Right atrium auricular region (tissue), 2 donors: ENCODE measurements around the gene PTS. TPM values are rescaled to one million over a fixed set of nuclear protein-coding genes. Genes with fewer than 3 reads are reported as not detected.

Experiments
- DNase-seq: peaks from one replicate; pipeline ENCODE4 v3.0.0-alpha.2; 2019; ENCODE audit warnings: low spot score
- H3K27ac ChIP-seq, 2 donors: fragments of 200-600 bp; sonication (generic); 1 replicate in 1 of 2; 2 replicates in 1 of 2; pipeline ENCODE4 v1.5.1; 2016 to 2019
- H3K27me3 ChIP-seq, 2 donors: fragments of 200-600 bp; sonication (generic); one replicate each; pipeline versions ENCODE4 v1.5.1 to v1.6.0; 2017 to 2019
- H3K36me3 ChIP-seq: fragments of 200-600 bp; sonication (generic); one replicate; pipeline ENCODE4 v1.5.1; 2016
- H3K4me1 ChIP-seq, 2 donors: fragments of 200-600 bp; sonication (generic); one replicate each; pipeline versions ENCODE4 v1.5.1 to v1.6.0; 2017 to 2019
- H3K4me3 ChIP-seq, 2 donors: fragments of 200-600 bp; sonication (generic); 1 replicate in 1 of 2; 2 replicates in 1 of 2; pipeline ENCODE4 v1.5.1; 2017 to 2019; ENCODE audit warnings: mild to moderate bottlenecking in 1 of 2, moderate library complexity in 1 of 2
- H3K9me3 ChIP-seq, 2 donors: fragments of 200-600 bp; sonication (generic); one replicate each; pipeline ENCODE4 v1.5.1; 2019
- CTCF ChIP-seq, 2 donors: fragments of 200-600 bp; sonication (generic); IDR thresholded peaks; one replicate each; pipeline ENCODE4 v1.5.1; 2019; ENCODE audit warnings: antibody characterized with exemption in 2 of 2
- total RNA-seq, 2 donors: library from RNA; depleted of rRNA; stranded (reverse); fragments of >200 nt; gene quantifications; one replicate each; pipeline ENCODE4 v1.1.0, GENCODE V29; 2016

The PTS gene
- total RNA-seq, 2 donors from 2014 or later, result 18.1 to 19.5 TPM

- H3K27ac ChIP-seq, result no peak overlapping the region
- peaks cover 28% of the 10 kb centered on the region for H3K36me3 ChIP-seq
- H3K4me1 ChIP-seq, result no peaks in the 10 kb centered on the region
- no peaks in the 10 kb centered on the region for H3K9me3 ChIP-seq
- no peak for DNase-seq
- TF ChIP-seq CTCF (IDR thresholded peaks at IDR 0.05), result no peak
- H3K4me3 ChIP-seq, result no peak overlapping the region
- no peaks in the 10 kb centered on the region for H3K27me3 ChIP-seq
These were observed 26.0 kb upstream of the PTS start for GRCh38 chr11:112200252-112200651.

DNA sequence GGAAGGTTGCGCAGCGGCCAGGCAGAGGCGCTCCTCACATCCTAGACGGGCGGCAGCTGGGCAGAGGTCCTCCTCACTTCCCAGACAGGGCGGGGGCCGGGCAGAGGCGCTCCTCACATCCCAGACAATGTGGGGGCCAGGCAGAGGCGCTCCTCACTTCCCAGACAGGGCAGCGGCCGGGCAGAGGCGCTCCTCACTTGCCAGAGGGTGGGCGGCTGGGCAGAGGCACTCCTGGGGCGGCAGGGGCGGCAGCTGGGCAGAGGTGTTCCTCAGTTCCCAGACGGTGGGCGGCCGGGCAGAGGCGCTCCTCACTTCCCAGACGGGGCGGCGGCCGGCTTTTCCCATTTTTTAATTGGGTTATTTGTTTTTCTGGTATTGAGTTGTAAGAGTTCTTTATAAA lies 20.2 kb upstream of the PTS start:
- no peak for TF ChIP-seq CTCF (IDR thresholded peaks at IDR 0.05)
- DNase-seq, result no peak

DNA sequence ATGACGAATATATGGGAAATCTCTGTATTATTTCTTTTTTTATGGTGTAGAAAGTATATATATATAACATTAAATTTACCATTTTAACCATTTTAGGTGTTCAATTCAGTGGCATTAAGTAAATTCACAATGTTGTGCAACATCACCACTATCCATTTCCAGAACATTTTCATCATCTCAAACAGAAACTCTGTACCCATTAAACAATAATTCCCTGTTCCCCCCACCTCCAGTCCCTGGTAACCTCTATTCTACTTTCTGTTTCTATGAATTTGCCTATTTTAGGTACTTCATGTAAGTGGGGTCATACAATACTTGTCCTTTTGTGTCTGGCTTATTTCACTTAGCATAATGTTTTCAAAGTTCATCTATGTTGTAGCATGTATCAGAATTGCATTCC lies 15.3 kb upstream of the PTS start:
- no peak for TF ChIP-seq CTCF (IDR thresholded peaks at IDR 0.05)
- Histone ChIP-seq H3K4me1 (peaks cover 0 to 7% of the 10 kb centered on the region in 2 donors), H3K36me3 (peaks cover 15% of the 10 kb centered on the region), H3K9me3 (no peaks in the 10 kb centered on the region), H3K27ac (no peak overlapping the region), H3K27me3 (no peaks in the 10 kb centered on the region), H3K4me3 (no peak overlapping the region)
- DNase-seq, result no peak

More for the DNA sequence above, 20.2 kb upstream of the PTS start:
- no peaks in the 10 kb centered on the region for H3K4me1 ChIP-seq
- no peak overlapping the region for H3K27ac ChIP-seq
- H3K4me3 ChIP-seq, result no peak overlapping the region
- H3K27me3 ChIP-seq, result no peaks in the 10 kb centered on the region
- no peaks in the 10 kb centered on the region for H3K9me3 ChIP-seq
- H3K36me3 ChIP-seq, result peaks cover 18% of the 10 kb centered on the region

DNA sequence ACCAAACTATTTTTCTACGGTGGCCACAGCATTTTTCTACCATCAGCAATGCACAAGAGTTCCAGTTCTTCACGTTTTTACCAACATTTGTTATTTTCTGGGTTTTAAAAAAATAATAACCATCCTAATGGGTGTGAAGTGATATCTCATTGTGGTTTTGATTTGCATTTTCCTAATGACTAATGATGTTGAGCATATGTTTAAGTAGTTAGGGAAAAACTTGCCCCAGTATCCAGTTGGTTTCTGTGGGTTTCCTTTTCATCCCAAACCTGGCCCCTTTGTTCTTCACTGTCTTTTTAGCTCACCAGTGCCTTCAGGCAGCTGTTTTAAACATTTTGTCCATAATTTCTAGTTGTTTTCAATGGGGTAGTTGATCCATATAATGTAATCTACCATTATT lies 14.7 kb upstream of the PTS start:
- Histone ChIP-seq H3K27me3 (no peaks in the 10 kb centered on the region), H3K4me3 (no peak overlapping the region), H3K4me1 (peaks cover 0 to 7% of the 10 kb centered on the region in 2 donors), H3K36me3 (peaks cover 15% of the 10 kb centered on the region), H3K27ac (no peak overlapping the region), H3K9me3 (no peaks in the 10 kb centered on the region)
- TF ChIP-seq CTCF (IDR thresholded peaks at IDR 0.05), result no peak
- DNase-seq, result no peak

- Histone ChIP-seq H3K4me1 (peaks cover 0 to 7% of the 10 kb centered on the region in 2 donors), H3K4me3 (no peak overlapping the region), H3K27me3 (no peaks in the 10 kb centered on the region), H3K36me3 (peaks cover 17% of the 10 kb centered on the region), H3K9me3 (no peaks in the 10 kb centered on the region), H3K27ac (no peak overlapping the region)
- no peak for TF ChIP-seq CTCF (IDR thresholded peaks at IDR 0.05)
- DNase-seq, result no peak
These were observed 13.9 kb upstream of the PTS start for GRCh38 chr11:112212290-112212689.

- Histone ChIP-seq H3K9me3 (no peaks in the 10 kb centered on the region), H3K27me3 (no peaks in the 10 kb centered on the region), H3K27ac (no peak overlapping the region), H3K36me3 (peaks cover 17% of the 10 kb centered on the region), H3K4me1 (peaks cover 0 to 7% of the 10 kb centered on the region in 2 donors), H3K4me3 (no peak overlapping the region)
- DNase-seq, result no peak
- TF ChIP-seq CTCF (IDR thresholded peaks at IDR 0.05), result no peak
These were observed 13.5 kb upstream of the PTS start for GRCh38 chr11:112212710-112213109.
